ENCODE results near the gene SPAG8. TPM values are rescaled to one million over a fixed set of nuclear protein-coding genes. Genes with fewer than 3 reads are reported as not detected.

The SPAG8 gene
- total RNA-seq, 1 experiment from 2014 or later = 0.50 TPM

GRCh38 chr9:35763181-35763580, 48.9 kb downstream of the SPAG8 start:
- no CpG with 5 or more reads among the region's 2 CpGs for WGBS (ENCODE audit: extremely low coverage, insufficient read length, low lambda C conversion rate)
- Mint-ChIP-seq H3K36me3 (ENCODE audit: insufficient read depth in 1 of 3, low read depth in 3 of 3) (peaks cover 0 to 7% (median 0%) of the 10 kb centered on the region in 3 experiments; a peak in 3 of 7 replicates), H3K4me3 (no peak overlapping the region), H3K9me3 (no peaks in the 10 kb centered on the region), H3K4me1 (peaks cover 27 to 30% of the 10 kb centered on the region in 2 experiments), H3K27ac (no peak overlapping the region), H3K27me3 (ENCODE audit: low read depth) (no peaks in the 10 kb centered on the region)
- Histone ChIP-seq H4K8ac (replicated peaks; ENCODE audit: insufficient read length, low read depth, low read length) (no peak overlapping the region), H4K5ac (ENCODE audit: insufficient read length, low read depth, low read length) (no peak overlapping the region), H3K23ac (ENCODE audit: insufficient read length, low read depth, low read length) (no peak overlapping the region), H3K4me1 (ENCODE audit: insufficient read depth, low read length) (no peaks in the 10 kb centered on the region), H2BK20ac (ENCODE audit: low read depth, low read length, poor library complexity, severe bottlenecking) (no peak overlapping the region), H3K27me3 (ENCODE audit: insufficient read depth, low read length) (no peaks in the 10 kb centered on the region), H2AFZ (ENCODE audit: low read length) (no peak overlapping the region), H3K4me2 (ENCODE audit: insufficient read depth, insufficient read length, low read length) (no peak overlapping the region), H3K27ac (ENCODE audit: insufficient read length, low read depth, low read length) (no peak overlapping the region), H3K4ac (ENCODE audit: low read depth, low read length) (no peak overlapping the region), H4K20me1 (ENCODE audit: control insufficient read depth, insufficient read depth, insufficient read length) (no peaks in the 10 kb centered on the region), H3K14ac (ENCODE audit: insufficient read depth, low read length) (no peak overlapping the region), H2BK15ac (ENCODE audit: low read depth, low read length) (no peak overlapping the region), H3K9me3 (ENCODE audit: control insufficient read depth, low read depth, low read length) (no peaks in the 10 kb centered on the region), H2BK12ac (ENCODE audit: insufficient read length, low read depth, low read length) (no peak overlapping the region), H2AK5ac (ENCODE audit: insufficient read length, low read length) (no peak overlapping the region), H3K56ac (ENCODE audit: insufficient read length, low read depth, low read length) (no peak overlapping the region), H4K91ac (ENCODE audit: insufficient read length, low read depth, low read length) (no peak overlapping the region), H3K9ac (ENCODE audit: extremely low read depth, insufficient read length, low read length) (no peak overlapping the region), H3K23me2 (ENCODE audit: insufficient read length, low read depth, low read length, poor library complexity, severe bottlenecking) (no peaks in the 10 kb centered on the region), H3K79me1 (ENCODE audit: insufficient read depth, low read depth, low read length, poor library complexity, severe bottlenecking) (no peaks in the 10 kb centered on the region), H3T11ph (ENCODE audit: low read length) (no peak overlapping the region), H2BK5ac (ENCODE audit: insufficient read length, low read length) (no peak overlapping the region), H2BK120ac (ENCODE audit: low read depth, low read length, poor library complexity, severe bottlenecking) (no peak overlapping the region), H3K79me2 (ENCODE audit: insufficient read depth, low read length) (no peaks in the 10 kb centered on the region; the same call in 1 of the 2 replicates), H3K18ac (ENCODE audit: insufficient read length, low read depth, low read length) (no peak overlapping the region)
- TF ChIP-seq CTCF (conservative IDR thresholded peaks at IDR 0.05) = no peak
- DNase-seq = no peak

Data from H9 (cell line).